Heart right ventricle (tissue), 16 donors: ENCODE results near the gene ATF7. TPM values are rescaled to one million over a fixed set of nuclear protein-coding genes. Genes with fewer than 3 reads are reported as not detected.
A peak's percentile ranks its signal among the peaks of the same experiment; 100 is the strongest.

Source experiments
- ATAC-seq, 8 donors: fragments of 200-7000 bp; cut with Tn5 transposase; one replicate each; pipeline ENCODE4 v1.9.1; 2020; ENCODE audit warnings: mild to moderate bottlenecking in 8 of 8, moderate library complexity in 8 of 8, moderate number of reproducible peaks in 1 of 8
- DNase-seq, 2 donors: peaks; one replicate each; pipeline ENCODE4 v3.0.0-alpha.2; 2020
- H3K27ac ChIP-seq, 10 donors: fragments of 200-600 bp; sonication (generic) in 2 of 10; one replicate each; pipeline versions ENCODE4 v1.5.0 to v1.8.0; 2020 to 2022; ENCODE audit warnings: mild to moderate bottlenecking in 3 of 10
- H3K27me3 ChIP-seq, 7 donors: fragments of 200-600 bp; one replicate each; pipeline ENCODE4 v1.8.0; 2021 to 2022; ENCODE audit warnings: mild to moderate bottlenecking in 2 of 7
- H3K36me3 ChIP-seq, 9 donors: fragments of 200-600 bp; sonication (generic) in 1 of 9; one replicate each; pipeline versions ENCODE4 v1.5.0 to v1.8.0; 2020 to 2022; ENCODE audit warnings: mild to moderate bottlenecking in 2 of 9
- H3K4me1 ChIP-seq, 9 donors: fragments of 200-600 bp; sonication (generic) in 1 of 9; one replicate each; pipeline versions ENCODE4 v1.5.0 to v1.8.0; 2020 to 2022; ENCODE audit warnings: mild to moderate bottlenecking in 4 of 9
- H3K4me3 ChIP-seq, 10 donors: fragments of 200-600 bp; sonication (generic) in 2 of 10; one replicate each; pipeline versions ENCODE4 v1.5.0 to v1.8.0; 2020 to 2022; ENCODE audit warnings: mild to moderate bottlenecking in 7 of 10, moderate library complexity in 2 of 10
- H3K9me3 ChIP-seq, 11 donors: fragments of 200-600 bp in 10 of 11; sonication (generic) in 2 of 11; one replicate each; pipeline versions ENCODE4 v1.5.0 to v1.8.0; 2013 to 2022; ENCODE audit warnings: mild to moderate bottlenecking in 2 of 11, control low read depth in 1 of 11, moderate library complexity in 1 of 11
- WGBS, 2 donors: extraction: QIAGEN DNeasy Blood & Tissue Kit; methylation state at CpG; one replicate each; pipeline ENCODE4 v1.1.7; 2013; ENCODE audit warnings: inconsistent platforms in 1 of 2; 5-methylcytosine and 5-hydroxymethylcytosine counted together
- intact Hi-C, 10 donors: fragments of 100-400 bp; cut with DNase I; formaldehyde crosslinking; loops; one replicate each; pipeline versions ENCODE4 v1.11.1 to v1.14.2; 2022
- polyA plus RNA-seq, 2 donors: library from polyadenylated mRNA; stranded (reverse); fragments of 200-250 nt; gene quantifications; one replicate each; pipeline ENCODE4 v1.2.3, GENCODE V29; 2013
- total RNA-seq, 10 donors: library from RNA; stranded (reverse); fragmentation: NEBNext Ultra II Directional in 3 of 10; extraction: Animal tissue kit (Norgen Biotek cat#: 25700) in 3 of 10; gene quantifications; one replicate each; pipeline versions ENCODE4 v1.2.1 to v1.2.4, GENCODE V29; 2021 to 2023
- TF ChIP-seq, protein P1 (sequence below), 9 donors: fragments of 200-600 bp; sonication (generic) in 2 of 9; IDR thresholded peaks; one replicate each; pipeline versions ENCODE4 v1.5.0 to v1.8.0; 2021 to 2022; ENCODE audit warnings: antibody characterized with exemption in 9 of 9, mild to moderate bottlenecking in 5 of 9, moderate library complexity in 1 of 9
- donor health status: Arrhythmogenic right ventricular cardiomyopathy.
- donor health status: ischemic (EF 13 %, LVEDD 7.1; RV severe dilation, severe dysfunction).
- donor health status: healthy with polysubstance abuse.
- donor health status: DM: no; HTN: yes; CAD: no.
- donor health status: DM: no; HTN: no; CAD: no.
- donor health status: ischemic (EF 25% LVEDD 6.9; RV normal size, moderate dysfunction).
- donor health status: ischemic (EF 25% LVEDD 5.7; RV mildly dilated, moderate dysfunction).
- donor health status: healthy.
- donor health status: DM: yes; HTN: yes; CAD: no.
- donor health status: Ischemic cardiomyopathy.
- donor health status: ischemic (EF 35%, LVEDD 5.7; RV mildly dilated, moderate dysfunction).
- donor health status: nonischemic (EF 11% LVEDD 7.7; RV severe dilation, severe dysfunction).
- donor health status: DM: yes; HTN: yes; CAD: no.
- donor health status: PGD.
- donor health status: ischemic (EF 29% LVEDD 5.4; RV normal size, mild dysfunction).
- donor health status: nonischemic (EF 23%, LVEDD 6.1; RV moderate dilation, normal function).

The ATF7 gene
- total and polyA plus RNA-seq, 12 donors: 12.6 to 47.8 (median 33.7) TPM

DNA sequence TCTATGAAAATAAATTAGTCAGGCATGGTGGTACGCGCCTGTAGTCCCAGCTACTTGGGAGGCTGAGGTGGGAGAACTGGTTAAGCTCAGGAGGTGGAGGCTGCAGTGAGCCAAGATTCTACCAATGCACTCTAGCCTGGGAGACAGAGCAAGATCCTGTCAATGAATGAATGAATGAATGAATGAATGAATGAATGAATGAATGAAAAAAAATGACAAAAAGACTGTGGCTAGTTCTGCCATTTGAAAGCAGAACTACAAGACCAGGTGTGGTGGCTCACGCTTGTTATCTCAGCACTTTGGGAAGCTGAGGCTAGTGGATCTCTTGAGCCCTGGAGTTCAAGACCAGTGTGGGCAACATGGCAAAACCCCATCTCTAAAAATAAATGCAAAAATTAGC, 86.7 kb downstream of the ATF7 start:
- DNase-seq: no peak
- Histone ChIP-seq H3K36me3 (peaks cover 0 to 97% (median 66%) of the 10 kb centered on the region in 9 donors), H3K27ac (no peak overlapping the region), H3K4me1 (peaks cover 0 to 25% (median 16%) of the 10 kb centered on the region in 9 donors), H3K9me3 (no peaks in the 10 kb centered on the region), H3K4me3 (no peak overlapping the region), H3K27me3 (no peaks in the 10 kb centered on the region)
- intact Hi-C loops: no loop called here
- ATAC-seq: no peak
- TF ChIP-seq, protein P1, sequence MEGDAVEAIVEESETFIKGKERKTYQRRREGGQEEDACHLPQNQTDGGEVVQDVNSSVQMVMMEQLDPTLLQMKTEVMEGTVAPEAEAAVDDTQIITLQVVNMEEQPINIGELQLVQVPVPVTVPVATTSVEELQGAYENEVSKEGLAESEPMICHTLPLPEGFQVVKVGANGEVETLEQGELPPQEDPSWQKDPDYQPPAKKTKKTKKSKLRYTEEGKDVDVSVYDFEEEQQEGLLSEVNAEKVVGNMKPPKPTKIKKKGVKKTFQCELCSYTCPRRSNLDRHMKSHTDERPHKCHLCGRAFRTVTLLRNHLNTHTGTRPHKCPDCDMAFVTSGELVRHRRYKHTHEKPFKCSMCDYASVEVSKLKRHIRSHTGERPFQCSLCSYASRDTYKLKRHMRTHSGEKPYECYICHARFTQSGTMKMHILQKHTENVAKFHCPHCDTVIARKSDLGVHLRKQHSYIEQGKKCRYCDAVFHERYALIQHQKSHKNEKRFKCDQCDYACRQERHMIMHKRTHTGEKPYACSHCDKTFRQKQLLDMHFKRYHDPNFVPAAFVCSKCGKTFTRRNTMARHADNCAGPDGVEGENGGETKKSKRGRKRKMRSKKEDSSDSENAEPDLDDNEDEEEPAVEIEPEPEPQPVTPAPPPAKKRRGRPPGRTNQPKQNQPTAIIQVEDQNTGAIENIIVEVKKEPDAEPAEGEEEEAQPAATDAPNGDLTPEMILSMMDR (IDR thresholded peaks at IDR 0.05): no peak
- WGBS, 2 donors: 99% methylated on average over 3 of the region's 3 CpGs

DNA sequence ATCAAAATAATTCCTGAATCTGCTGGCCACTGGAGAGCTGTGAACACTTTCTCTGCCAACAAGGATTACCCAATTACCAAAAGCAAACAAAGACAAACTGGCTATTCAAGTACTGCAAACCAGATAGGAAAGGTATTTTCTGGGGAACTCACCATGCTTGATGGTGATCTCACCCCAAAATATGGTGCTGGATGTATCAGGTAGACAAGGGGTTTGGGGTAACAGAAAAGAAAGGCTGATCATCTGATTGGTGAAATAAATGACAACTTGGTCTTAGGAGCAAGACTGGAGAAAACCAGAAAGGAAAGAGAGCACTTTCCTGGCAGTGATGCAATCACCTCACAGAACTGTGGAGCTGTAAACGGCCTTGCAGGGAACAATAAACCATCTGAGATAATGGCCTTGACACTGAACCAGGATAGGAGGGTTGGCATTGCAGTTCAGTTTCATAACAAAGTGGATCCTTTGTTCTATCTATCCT, 87.9 kb downstream of the ATF7 start:
- no peaks in the 10 kb centered on the region for H3K9me3 ChIP-seq
- H3K4me3 ChIP-seq: no peak overlapping the region
- TF ChIP-seq, protein P1 (IDR thresholded peaks at IDR 0.05): no peak
- 4 to 12% methylated on average over 1 of the region's 1 CpG for WGBS, 2 donors
- H3K4me1 ChIP-seq: peaks cover 0 to 18% (median 8%) of the 10 kb centered on the region in 9 donors
- ATAC-seq (peak in 3 of 8 donors; percentile 45 to 78 (median 72)), DNase-seq (no peak)
- no peaks in the 10 kb centered on the region for H3K27me3 ChIP-seq
- peaks cover 0 to 100% (median 75%) of the 10 kb centered on the region in 9 donors for H3K36me3 ChIP-seq
- intact Hi-C loops: no loop called here
- peak overlapping the region in 2 of 10 donors; percentile 34 to 60 for H3K27ac ChIP-seq

DNA sequence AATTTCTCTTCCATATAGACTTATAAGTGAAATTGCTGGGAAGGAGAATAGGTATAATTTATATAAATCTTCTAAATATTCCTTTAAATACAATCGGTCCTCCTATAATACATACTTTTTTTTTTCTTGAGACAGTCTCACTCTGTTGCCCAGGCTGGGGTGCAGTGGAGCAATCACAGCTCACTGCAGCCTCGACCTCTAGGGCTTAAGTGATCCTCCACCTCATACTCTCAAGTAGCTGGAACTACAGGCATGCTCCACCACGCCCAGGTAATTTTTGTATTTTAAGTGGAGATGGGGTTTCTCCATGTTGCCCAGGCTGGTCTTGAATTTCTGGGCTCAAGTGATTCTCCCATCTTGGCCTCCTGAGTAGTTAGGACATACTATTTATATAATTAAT, 89.2 kb downstream of the ATF7 start:
- Histone ChIP-seq H3K27me3 (no peaks in the 10 kb centered on the region), H3K27ac (no peak overlapping the region), H3K36me3 (peaks cover 0 to 100% (median 78%) of the 10 kb centered on the region in 9 donors), H3K4me3 (no peak overlapping the region), H3K4me1 (peaks cover 0 to 24% (median 8%) of the 10 kb centered on the region in 9 donors), H3K9me3 (no peaks in the 10 kb centered on the region)
- WGBS, 2 donors: 90 to 97% methylated on average over 3 of the region's 3 CpGs
- TF ChIP-seq, protein P1 (IDR thresholded peaks at IDR 0.05): no peak
- ATAC-seq (no peak), DNase-seq (no peak)
- intact Hi-C loops: no loop called here

DNA sequence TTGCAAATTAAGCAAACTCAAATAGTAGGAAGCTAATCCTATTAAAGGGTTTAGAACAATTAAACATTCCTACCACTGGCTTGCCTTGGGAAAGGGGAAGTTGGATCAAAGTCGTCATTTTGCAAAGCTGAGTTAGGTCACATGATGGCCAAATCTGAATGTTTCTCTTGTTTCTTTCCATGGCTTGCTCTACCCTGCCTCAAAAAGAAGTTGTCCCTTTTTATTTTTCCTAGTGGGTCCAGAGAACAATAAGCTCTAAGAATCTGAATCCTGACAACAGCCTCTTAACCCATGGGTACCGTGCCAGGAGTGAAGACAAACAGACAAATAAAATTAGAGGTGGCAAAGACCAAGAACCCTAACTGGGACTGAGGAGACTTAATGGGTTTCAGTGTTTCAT, 92.7 kb downstream of the ATF7 start:
- H3K4me1 ChIP-seq: peaks cover 0 to 15% (median 4%) of the 10 kb centered on the region in 9 donors
- DNase-seq: no peak
- ATAC-seq: no peak
- WGBS, 2 donors: 82 to 86% methylated on average over 2 of the region's 2 CpGs
- peak overlapping the region in 1 of 10 donors; percentile 67 for H3K27ac ChIP-seq
- no peak overlapping the region for H3K4me3 ChIP-seq
- H3K9me3 ChIP-seq: no peaks in the 10 kb centered on the region
- intact Hi-C loops: no loop called here
- H3K36me3 ChIP-seq: peaks cover 0 to 100% (median 73%) of the 10 kb centered on the region in 9 donors
- TF ChIP-seq, protein P1 (IDR thresholded peaks at IDR 0.05): no peak
- H3K27me3 ChIP-seq: no peaks in the 10 kb centered on the region
